ENCODE data around the gene ERP44. TPM values are rescaled to one million over a fixed set of nuclear protein-coding genes. Genes with fewer than 3 reads are reported as not detected.
"Not testable (repeated sequence)": the region's sequence is repeated elsewhere in the genome, so short reads cannot be mapped to it uniquely, and the experiment has no call there.

ERP44 gene
- total RNA-seq, 1 donor from 2014 or later, result 7.8 TPM

- peak; percentile 62 for TF ChIP-seq CTCF (conservative IDR thresholded peaks at IDR 0.05; ENCODE audit: low read depth, low read length)
- H3K4me3 ChIP-seq (ENCODE audit: low read depth, low read length), result no peak overlapping the region
- DNase-seq (ENCODE audit: low read depth), result no peak
These were observed 87.6 kb downstream of the ERP44 start for GRCh38 chr9:100011062-100011681.

- no peak for DNase-seq (ENCODE audit: low read depth)
- no peak for TF ChIP-seq CTCF (conservative IDR thresholded peaks at IDR 0.05; ENCODE audit: low read depth, low read length)
- no peak overlapping the region for H3K4me3 ChIP-seq (ENCODE audit: low read depth, low read length)
These were observed 99.0 kb downstream of the ERP44 start for GRCh38 chr9:99999797-100000196.

- H3K4me3 ChIP-seq (ENCODE audit: low read depth, low read length), result no peak overlapping the region
These were observed 99.9 kb downstream of the ERP44 start for GRCh38 chr9:99998866-99999265.

GRCh38 chr9:99998266-99998665 is 100.5 kb downstream of the ERP44 start:
- no peak overlapping the region for H3K4me3 ChIP-seq (ENCODE audit: low read depth, low read length)
- DNase-seq (ENCODE audit: low read depth), result no peak
- no peak for TF ChIP-seq CTCF (conservative IDR thresholded peaks at IDR 0.05; ENCODE audit: low read depth, low read length)

More at GRCh38 chr9:99998866-99999265, 99.9 kb downstream of the ERP44 start:
- TF ChIP-seq CTCF (conservative IDR thresholded peaks at IDR 0.05; ENCODE audit: low read depth, low read length), result no peak
- no peak for DNase-seq (ENCODE audit: low read depth)

- not testable (repeated sequence) for DNase-seq (ENCODE audit: low read depth); H3K4me3 ChIP-seq (ENCODE audit: low read depth, low read length)
These were observed 108.3 kb downstream of the ERP44 start for GRCh38 chr9:99990508-99990907.

- no peak overlapping the region for H3K4me3 ChIP-seq (ENCODE audit: low read depth, low read length)
- TF ChIP-seq CTCF (conservative IDR thresholded peaks at IDR 0.05; ENCODE audit: low read depth, low read length), result no peak
- DNase-seq (ENCODE audit: low read depth), result no peak
These were observed 112.2 kb downstream of the ERP44 start for GRCh38 chr9:99986642-99987041.

- no peak for TF ChIP-seq CTCF (conservative IDR thresholded peaks at IDR 0.05; ENCODE audit: low read depth, low read length)
- DNase-seq (ENCODE audit: low read depth), result no peak
- no peak overlapping the region for H3K4me3 ChIP-seq (ENCODE audit: low read depth, low read length)
These were observed 118.2 kb downstream of the ERP44 start for GRCh38 chr9:99980598-99980997.
